ENCODE results near the gene CSAD. TPM values are rescaled to one million over a fixed set of nuclear protein-coding genes. Genes with fewer than 3 reads are reported as not detected.

CSAD gene
- polyA plus RNA-seq, 1 experiment = 18.9 TPM

GRCh38 chr12:53191096-53191884 is 10.6 kb upstream of the CSAD start:
- no peak for TF ChIP-seq CTCF (IDR thresholded peaks at IDR 0.05; ENCODE audit: low read depth, low read length)
- POLR2A ChIA-PET = interaction anchor here (0.5 to 1.4 kb wide), 2 partner anchors 11 to 184 kb away, joined by 4 to 6 read pairs; partner anchors contain the start of genes CSAD and ZNF740
- DNase-seq (ENCODE audit: low read depth, low spot score) = no peak

GRCh38 chr12:53190108-53190729 is 9.5 kb upstream of the CSAD start:
- CTCF ChIA-PET = interaction anchor here (0.5 to 2.6 kb wide), 10 partner anchors 9 to 155 kb away, joined by 3 to 18 read pairs (median 6); partner anchors contain the start of gene CSAD
- H3K27ac ChIP-seq (ENCODE audit: low read depth, low read length) = no peak overlapping the region
- no peaks in the 10 kb centered on the region for H3K27me3 ChIP-seq (ENCODE audit: control insufficient read depth, insufficient read depth, low read length)
- POLR2A ChIA-PET = interaction anchor here (0.8 to 1.4 kb wide), 3 partner anchors 10 to 93 kb away, joined by 3 to 6 read pairs (median 6); partner anchors contain the start of genes CSAD and ZNF740
- TF ChIP-seq CTCF (IDR thresholded peaks at IDR 0.05; ENCODE audit: low read depth, low read length) = peak; percentile 89
- H3K4me3 ChIP-seq (ENCODE audit: low read depth, low read length) = no peak overlapping the region
- H3K9me3 ChIP-seq (ENCODE audit: control insufficient read depth, insufficient read depth, low read length) = no peaks in the 10 kb centered on the region; the same call in 1 of the 2 replicates
- no peak for DNase-seq (ENCODE audit: low read depth, low spot score)

More at GRCh38 chr12:53191096-53191884, 10.6 kb upstream of the CSAD start:
- no peak overlapping the region for H3K4me3 ChIP-seq (ENCODE audit: low read depth, low read length)
- no peaks in the 10 kb centered on the region for H3K27me3 ChIP-seq (ENCODE audit: control insufficient read depth, insufficient read depth, low read length)
- no peaks in the 10 kb centered on the region; the same call in 1 of the 2 replicates for H3K9me3 ChIP-seq (ENCODE audit: control insufficient read depth, insufficient read depth, low read length)
- H3K27ac ChIP-seq (ENCODE audit: low read depth, low read length) = no peak overlapping the region
- CTCF ChIA-PET = interaction anchor here (0.9 to 2.6 kb wide), 7 partner anchors 10 to 154 kb away, joined by 3 to 18 read pairs (median 8); partner anchors contain the start of gene CSAD

- ChIA-PET CTCF (interaction anchor here (1.1 to 4.0 kb wide), 4 partner anchors 10 to 134 kb away, joined by 3 to 20 read pairs (median 11); partner anchors contain the start of gene AAAS), POLR2A (interaction anchor here (1.4 kb wide), 1 partner anchor 121 kb away, joined by 3 read pairs; no protein-coding TSS in a partner anchor)
- no peaks in the 10 kb centered on the region; the same call in 1 of the 2 replicates for H3K9me3 ChIP-seq (ENCODE audit: control insufficient read depth, insufficient read depth, low read length)
- H3K27me3 ChIP-seq (ENCODE audit: control insufficient read depth, insufficient read depth, low read length) = no peaks in the 10 kb centered on the region
- TF ChIP-seq CTCF (IDR thresholded peaks at IDR 0.05; ENCODE audit: low read depth, low read length) = no peak
- H3K27ac ChIP-seq (ENCODE audit: low read depth, low read length) = no peak overlapping the region
- H3K4me3 ChIP-seq (ENCODE audit: low read depth, low read length) = no peak overlapping the region
- no peak for DNase-seq (ENCODE audit: low read depth, low spot score)
Observed at GRCh38 chr12:53187145-53187899, 6.6 kb upstream of the CSAD start.

GRCh38 chr12:53186745-53187144 is 6.0 kb upstream of the CSAD start:
- POLR2A ChIA-PET = no interaction called here
- H3K9me3 ChIP-seq (ENCODE audit: control insufficient read depth, insufficient read depth, low read length) = no peaks in the 10 kb centered on the region; the same call in 1 of the 2 replicates
- no peak for TF ChIP-seq CTCF (IDR thresholded peaks at IDR 0.05; ENCODE audit: low read depth, low read length)
- H3K27ac ChIP-seq (ENCODE audit: low read depth, low read length) = no peak overlapping the region
- no peaks in the 10 kb centered on the region for H3K27me3 ChIP-seq (ENCODE audit: control insufficient read depth, insufficient read depth, low read length)
- CTCF ChIA-PET = interaction anchor here (1.1 to 4.0 kb wide), 4 partner anchors 11 to 135 kb away, joined by 3 to 20 read pairs (median 11); partner anchors contain the start of gene AAAS
- no peak for DNase-seq (ENCODE audit: low read depth, low spot score)
- no peak overlapping the region for H3K4me3 ChIP-seq (ENCODE audit: low read depth, low read length)
